Measurements from ENCODE around the gene ITGB5. TPM values are rescaled to one million over a fixed set of nuclear protein-coding genes. Genes with fewer than 3 reads are reported as not detected.

The ITGB5 gene
- total RNA-seq, 1 experiment from 2014 or later, result 67.2 TPM

GRCh38 chr3:124867511-124867910 is 19.7 kb downstream of the ITGB5 start:
- Histone ChIP-seq H3K9me3 (ENCODE audit: low read length) (no peaks in the 10 kb centered on the region), H3K36me3 (ENCODE audit: low read depth, low read length) (no peaks in the 10 kb centered on the region), H2AFZ (ENCODE audit: low read length) (no peak overlapping the region), H3K9me2 (replicated peaks; ENCODE audit: low read length) (no peaks in the 10 kb centered on the region), H3F3A (ENCODE audit: low read length, unreplicated experiment) (no peaks in the 10 kb centered on the region), H3K9ac (ENCODE audit: low read length) (no peak overlapping the region), H3K79me2 (ENCODE audit: low read length) (no peaks in the 10 kb centered on the region), H3K27me3 (ENCODE audit: low read length) (no peaks in the 10 kb centered on the region), H3K4me2 (ENCODE audit: low read length) (no peak overlapping the region), H3K4me3 (ENCODE audit: low read length) (no peak overlapping the region), H3K27ac (ENCODE audit: low read length) (no peak overlapping the region), H4K20me1 (ENCODE audit: low read length) (no peaks in the 10 kb centered on the region), H3K4me1 (ENCODE audit: insufficient read depth, low read length) (no peaks in the 10 kb centered on the region)
- ATAC-seq, result no peak
- ChIA-PET POLR2A (ENCODE audit: unreplicated experiment) (no interaction called here), CTCF (no interaction called here)
- TF ChIP-seq EZH2phosphoT487 (IDR thresholded peaks at IDR 0.05; ENCODE audit: borderline replicate concordance, low read length) (no peak), EZH2 (IDR thresholded peaks at IDR 0.05; ENCODE audit: low read length, unreplicated experiment) (no peak), CTCF (conservative IDR thresholded peaks at IDR 0.05; ENCODE audit: low read depth, low read length) (no peak)
- intact Hi-C loops (cut with micrococcal nuclease), result no loop called here
- no peak for DNase-seq
- no TSS peak for BruUV-seq (replicated peaks)

- Histone ChIP-seq H4K20me1 (ENCODE audit: low read length) (no peaks in the 10 kb centered on the region), H3K4me2 (ENCODE audit: low read length) (no peak overlapping the region), H2AFZ (ENCODE audit: low read length) (no peak overlapping the region), H3F3A (ENCODE audit: low read length, unreplicated experiment) (no peaks in the 10 kb centered on the region), H3K4me3 (ENCODE audit: low read length) (no peak overlapping the region), H3K9me2 (replicated peaks; ENCODE audit: low read length) (no peaks in the 10 kb centered on the region), H3K9me3 (ENCODE audit: low read length) (no peaks in the 10 kb centered on the region), H3K4me1 (ENCODE audit: insufficient read depth, low read length) (peaks cover 20% of the 10 kb centered on the region), H3K9ac (ENCODE audit: low read length) (no peak overlapping the region), H3K27me3 (ENCODE audit: low read length) (no peaks in the 10 kb centered on the region), H3K27ac (ENCODE audit: low read length) (no peak overlapping the region), H3K79me2 (ENCODE audit: low read length) (no peaks in the 10 kb centered on the region), H3K36me3 (ENCODE audit: low read depth, low read length) (no peaks in the 10 kb centered on the region)
- CTCF ChIA-PET, result no interaction called here
- no peak for DNase-seq
- TF ChIP-seq CTCF (conservative IDR thresholded peaks at IDR 0.05; ENCODE audit: low read depth, low read length) (no peak), EZH2 (IDR thresholded peaks at IDR 0.05; ENCODE audit: low read length, unreplicated experiment) (no peak), EZH2phosphoT487 (IDR thresholded peaks at IDR 0.05; ENCODE audit: borderline replicate concordance, low read length) (no peak)
- ATAC-seq, result no peak
- POLR2A ChIA-PET (ENCODE audit: unreplicated experiment), result no interaction called here
- BruUV-seq (replicated peaks), result no TSS peak
- intact Hi-C loops (cut with micrococcal nuclease), result no loop called here
Measured at GRCh38 chr3:124862006-124862405, 25.2 kb downstream of the ITGB5 start.

GRCh38 chr3:124861041-124861440 is 26.1 kb downstream of the ITGB5 start:
- intact Hi-C loops (cut with micrococcal nuclease), result no loop called here
- POLR2A ChIA-PET (ENCODE audit: unreplicated experiment), result no interaction called here
- Histone ChIP-seq H4K20me1 (ENCODE audit: low read length) (no peaks in the 10 kb centered on the region), H2AFZ (ENCODE audit: low read length) (no peak overlapping the region), H3K9me2 (replicated peaks; ENCODE audit: low read length) (no peaks in the 10 kb centered on the region), H3K9ac (ENCODE audit: low read length) (no peak overlapping the region), H3K9me3 (ENCODE audit: low read length) (no peaks in the 10 kb centered on the region), H3K27me3 (ENCODE audit: low read length) (no peaks in the 10 kb centered on the region), H3K79me2 (ENCODE audit: low read length) (no peaks in the 10 kb centered on the region), H3K4me2 (ENCODE audit: low read length) (peak overlapping the region; percentile 40; the same call in 1 of the 2 replicates), H3F3A (ENCODE audit: low read length, unreplicated experiment) (no peaks in the 10 kb centered on the region), H3K36me3 (ENCODE audit: low read depth, low read length) (no peaks in the 10 kb centered on the region), H3K4me3 (ENCODE audit: low read length) (no peak overlapping the region), H3K27ac (ENCODE audit: low read length) (peak overlapping the region; percentile 33; the same call in 1 of the 2 replicates), H3K4me1 (ENCODE audit: insufficient read depth, low read length) (peaks cover 20% of the 10 kb centered on the region)
- ATAC-seq, result no peak
- DNase-seq, result no peak
- no TSS peak for BruUV-seq (replicated peaks)
- CTCF ChIA-PET, result no interaction called here
- TF ChIP-seq CTCF (conservative IDR thresholded peaks at IDR 0.05; ENCODE audit: low read depth, low read length) (no peak), EZH2phosphoT487 (IDR thresholded peaks at IDR 0.05; ENCODE audit: borderline replicate concordance, low read length) (no peak), EZH2 (IDR thresholded peaks at IDR 0.05; ENCODE audit: low read length, unreplicated experiment) (no peak)
